Measurements from ENCODE around the gene CDKN2B-AS1.

CDKN2B-AS1 gene

DNA sequence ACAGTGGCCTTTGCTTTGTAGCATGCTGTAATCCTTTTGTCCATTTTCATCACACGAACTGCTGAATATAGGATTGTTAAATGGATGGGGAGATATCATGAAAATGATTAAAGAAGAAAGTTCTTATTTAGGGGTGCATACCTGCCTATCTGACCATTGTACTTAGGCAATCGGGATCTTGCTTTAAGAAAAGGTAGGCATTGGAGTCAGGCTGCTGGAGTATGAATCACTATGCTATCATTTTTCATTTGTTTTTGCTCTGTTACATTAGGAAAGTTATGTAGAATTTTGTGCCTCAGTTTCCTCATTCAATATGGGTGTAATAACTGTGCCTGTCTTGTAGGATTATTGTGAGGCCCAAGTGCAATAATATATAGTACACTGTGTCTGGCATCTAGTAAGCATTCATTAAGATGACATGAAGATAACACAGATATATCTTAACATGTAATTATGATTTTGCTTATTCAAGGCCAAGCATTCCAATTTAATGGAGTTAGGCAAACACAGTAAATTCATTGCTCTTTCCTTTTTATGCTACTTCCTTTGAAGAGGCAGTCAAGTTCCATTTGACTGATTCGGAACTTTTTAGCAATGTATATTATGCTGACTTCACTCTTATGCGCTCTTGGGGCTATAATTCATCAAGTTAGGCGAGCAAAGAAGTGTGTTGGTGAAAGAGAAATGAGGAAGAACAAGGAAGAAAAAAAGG, 124.4 kb downstream of the CDKN2B-AS1 start:
- DNase-seq (ENCODE audit: low read depth): no peak

DNA sequence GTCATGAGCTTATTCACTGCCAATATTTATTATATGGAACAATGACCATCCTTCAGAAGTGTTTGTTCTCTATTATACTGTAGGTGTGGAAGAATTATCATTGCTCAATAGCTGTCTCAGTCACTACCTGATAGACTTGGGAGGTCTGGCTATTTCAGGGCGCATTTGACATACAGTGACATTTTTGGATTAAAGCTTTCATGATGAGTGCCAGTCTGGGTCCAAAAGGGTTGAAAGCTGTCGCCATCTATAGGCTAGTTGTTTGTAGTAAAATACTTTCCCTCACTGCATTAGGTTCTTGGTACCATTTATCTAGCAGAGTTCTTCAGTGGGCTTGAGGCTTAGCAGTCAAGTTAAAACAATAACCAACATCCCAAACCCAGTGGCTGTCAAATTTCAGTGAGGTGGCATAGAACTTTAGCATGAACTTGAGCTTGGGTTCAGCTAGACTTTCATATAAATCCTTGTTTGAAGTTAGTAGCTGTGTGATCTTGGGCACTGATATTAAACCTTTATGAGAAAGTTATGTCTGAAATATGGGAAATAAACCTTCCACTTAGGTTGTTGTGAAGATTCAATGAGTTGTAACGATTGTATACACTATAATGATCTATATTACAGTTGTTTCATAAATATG, 125.0 kb downstream of the CDKN2B-AS1 start:
- no peak for DNase-seq (ENCODE audit: low read depth)

DNA sequence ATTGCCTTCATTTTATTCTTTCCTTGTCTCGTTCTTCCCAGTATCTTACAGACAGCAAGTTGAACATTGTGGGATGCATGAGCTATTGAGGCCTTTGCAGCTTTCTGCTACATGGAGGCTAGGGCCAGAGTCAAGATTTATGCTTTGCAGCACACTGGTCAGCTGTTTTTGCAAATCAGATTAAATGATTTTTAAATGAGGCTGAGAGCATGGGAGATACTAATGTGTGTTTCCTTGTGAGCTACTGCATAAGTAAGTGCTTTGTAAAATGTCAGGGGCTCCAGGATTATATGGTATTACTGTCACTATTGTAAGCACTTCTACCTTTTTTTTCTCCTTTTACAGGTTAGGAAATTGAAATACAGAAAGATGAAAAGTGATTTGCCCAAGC, 125.6 kb downstream of the CDKN2B-AS1 start:
- no peak for DNase-seq (ENCODE audit: low read depth)

DNA sequence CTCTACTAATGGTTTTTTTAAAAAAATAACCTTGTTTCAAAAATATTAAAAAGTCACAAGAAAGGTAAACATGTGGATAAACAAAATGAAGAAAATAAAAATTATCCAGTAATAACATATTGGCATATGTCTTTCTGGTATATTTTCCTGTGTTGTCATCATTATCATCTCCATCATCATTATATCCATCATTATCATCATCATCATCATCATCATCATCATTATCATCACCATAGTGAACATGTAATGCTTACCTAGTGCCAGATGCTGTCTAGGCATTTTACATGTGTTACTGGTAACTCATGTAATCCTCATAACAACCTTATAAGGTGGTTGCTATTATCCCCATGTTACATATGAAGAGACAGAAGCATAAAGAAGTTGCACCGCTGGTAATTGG, 126.0 kb downstream of the CDKN2B-AS1 start:
- DNase-seq (ENCODE audit: low read depth): no peak

DNA sequence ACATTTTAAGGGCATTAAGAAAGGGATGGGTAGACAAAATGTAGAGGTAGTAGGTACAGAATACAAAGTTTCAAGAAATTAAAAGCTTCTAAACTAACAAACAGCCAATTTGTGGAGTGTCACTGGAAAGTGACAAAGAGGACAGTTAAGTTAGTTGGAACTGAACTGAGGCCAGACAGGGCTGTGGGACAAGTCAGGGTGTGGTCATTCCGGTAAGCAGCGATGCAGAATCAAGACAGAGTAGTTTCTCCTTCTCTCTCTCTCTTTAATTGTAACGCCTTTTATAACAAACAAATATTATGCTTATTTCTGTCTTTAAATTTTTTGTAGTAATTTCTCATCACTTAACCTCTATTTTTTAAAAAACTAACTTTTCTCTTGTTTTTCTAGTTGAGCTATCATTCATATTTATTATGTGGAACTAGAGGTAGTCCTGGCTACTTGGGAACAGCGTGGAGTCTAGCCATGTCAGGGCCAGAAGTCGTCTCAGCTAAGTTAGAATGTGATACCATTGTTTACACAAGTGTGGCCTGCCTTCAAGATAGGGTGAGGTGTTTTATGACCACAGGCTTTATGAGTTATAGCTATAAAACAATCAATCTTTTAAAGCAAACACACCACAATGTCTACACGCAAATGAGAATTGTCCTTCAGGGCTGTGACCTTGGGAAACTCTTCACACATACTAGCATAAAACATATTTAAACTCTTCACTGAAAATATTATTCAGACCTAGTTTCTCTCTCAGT, 129.8 kb downstream of the CDKN2B-AS1 start:
- no peak for DNase-seq (ENCODE audit: low read depth)

DNA sequence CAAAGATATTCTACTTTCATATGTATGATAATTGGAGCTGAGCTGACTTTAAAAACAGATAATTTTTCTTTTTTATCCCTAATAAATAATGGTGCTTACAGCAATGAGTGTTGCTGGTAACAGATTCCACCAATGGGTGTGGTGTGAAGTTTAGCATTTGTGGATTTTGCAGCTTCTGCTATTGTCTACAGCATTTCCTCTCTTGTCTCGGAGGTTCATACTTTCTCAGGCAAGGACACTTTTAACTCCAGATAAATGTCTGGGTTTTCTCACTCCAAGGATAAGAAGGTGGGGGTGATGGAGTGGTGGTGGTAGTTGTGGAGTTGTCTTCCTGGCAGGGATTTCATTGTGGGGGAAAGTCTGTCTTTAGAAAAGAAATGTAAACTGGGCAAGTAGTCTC, 134.5 kb downstream of the CDKN2B-AS1 start:
- DNase-seq (ENCODE audit: low read depth): no peak

DNA sequence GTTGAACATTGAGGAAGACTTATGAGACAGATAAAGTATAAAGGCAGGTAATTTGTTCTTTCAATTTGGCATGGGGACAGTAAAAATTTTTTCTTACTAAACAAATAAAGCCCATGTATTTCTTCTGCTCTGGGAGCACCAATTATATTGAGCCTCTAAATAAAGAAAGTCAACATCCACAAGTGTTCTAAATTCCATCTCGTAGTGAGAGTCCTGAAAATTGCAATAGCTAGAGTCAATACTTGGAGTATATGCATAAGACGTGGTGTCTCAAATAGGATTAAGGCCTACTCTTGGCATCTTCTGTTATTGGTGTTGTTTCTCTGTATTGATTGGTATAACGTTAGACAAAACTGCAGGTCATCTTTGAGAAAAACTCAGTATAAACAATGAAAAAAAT, 135.0 kb downstream of the CDKN2B-AS1 start:
- DNase-seq (ENCODE audit: low read depth): no peak

DNA sequence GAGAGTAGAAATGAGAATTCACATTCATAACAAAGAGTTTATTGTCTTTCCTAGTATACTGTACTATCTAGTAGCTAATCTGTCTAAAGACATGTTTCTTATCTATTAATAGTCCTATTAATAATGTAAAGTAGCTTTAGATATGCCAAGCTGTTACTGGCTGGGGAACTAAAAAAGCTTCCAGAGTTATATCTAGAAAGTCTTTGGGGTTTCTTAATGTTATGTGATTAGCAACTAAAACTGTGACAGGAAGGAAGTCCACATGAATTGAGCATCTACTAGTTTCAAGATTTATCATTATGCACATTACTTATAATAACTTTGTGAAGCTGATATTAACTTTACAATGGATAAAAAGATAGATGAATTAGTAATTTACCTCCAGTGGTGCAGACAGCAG, 137.2 kb downstream of the CDKN2B-AS1 start:
- no peak for DNase-seq (ENCODE audit: low read depth)

DNA sequence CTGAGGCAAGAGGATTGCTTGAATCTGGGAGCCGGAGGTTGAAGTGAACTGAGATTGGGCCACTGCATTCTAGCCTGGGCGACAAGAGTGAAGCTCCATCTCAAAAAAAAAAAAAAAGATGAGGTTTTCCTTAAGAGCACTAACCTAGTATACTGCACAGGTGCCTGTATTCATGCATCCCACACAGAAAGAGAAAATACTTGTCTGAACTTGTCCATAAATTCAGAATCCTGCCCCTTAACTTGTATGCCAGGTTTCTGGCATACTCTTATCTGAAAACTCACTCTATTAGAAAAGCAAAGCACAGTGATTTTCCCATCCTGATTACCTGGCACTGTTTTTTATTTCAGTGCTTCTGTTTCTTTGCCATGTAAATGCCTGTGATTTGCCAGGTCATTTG, 139.8 kb downstream of the CDKN2B-AS1 start:
- DNase-seq (ENCODE audit: low read depth): no peak

DNA sequence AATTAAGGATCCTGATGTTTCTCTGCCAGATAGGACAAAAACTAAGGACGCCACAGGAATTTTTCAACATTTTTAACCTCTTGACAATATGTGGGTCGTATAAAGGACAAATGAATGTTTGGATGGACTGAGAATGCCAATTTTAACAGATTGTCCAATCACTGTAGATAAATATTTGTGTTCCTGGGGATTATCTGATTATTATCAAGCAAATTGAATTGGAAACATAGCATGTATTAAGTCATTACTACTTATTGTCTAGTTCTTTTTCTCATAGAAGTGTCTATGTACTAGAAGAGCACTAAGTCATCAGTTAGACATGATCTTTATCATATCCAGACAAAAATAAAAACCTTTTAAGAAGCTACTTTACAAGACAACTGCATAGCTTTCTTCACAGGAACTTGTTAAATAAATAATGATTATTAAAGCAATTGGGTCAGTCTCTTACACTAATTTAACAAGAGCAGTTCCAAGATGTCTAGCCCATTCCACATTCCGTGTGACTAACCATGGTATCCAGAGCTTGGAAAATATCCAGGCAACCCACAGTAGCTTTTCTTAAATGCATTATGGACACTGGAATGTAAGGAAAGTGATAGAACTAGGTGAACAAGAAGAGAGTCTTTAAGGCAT, 142.0 kb downstream of the CDKN2B-AS1 start:
- no peak for DNase-seq (ENCODE audit: low read depth)

DNA sequence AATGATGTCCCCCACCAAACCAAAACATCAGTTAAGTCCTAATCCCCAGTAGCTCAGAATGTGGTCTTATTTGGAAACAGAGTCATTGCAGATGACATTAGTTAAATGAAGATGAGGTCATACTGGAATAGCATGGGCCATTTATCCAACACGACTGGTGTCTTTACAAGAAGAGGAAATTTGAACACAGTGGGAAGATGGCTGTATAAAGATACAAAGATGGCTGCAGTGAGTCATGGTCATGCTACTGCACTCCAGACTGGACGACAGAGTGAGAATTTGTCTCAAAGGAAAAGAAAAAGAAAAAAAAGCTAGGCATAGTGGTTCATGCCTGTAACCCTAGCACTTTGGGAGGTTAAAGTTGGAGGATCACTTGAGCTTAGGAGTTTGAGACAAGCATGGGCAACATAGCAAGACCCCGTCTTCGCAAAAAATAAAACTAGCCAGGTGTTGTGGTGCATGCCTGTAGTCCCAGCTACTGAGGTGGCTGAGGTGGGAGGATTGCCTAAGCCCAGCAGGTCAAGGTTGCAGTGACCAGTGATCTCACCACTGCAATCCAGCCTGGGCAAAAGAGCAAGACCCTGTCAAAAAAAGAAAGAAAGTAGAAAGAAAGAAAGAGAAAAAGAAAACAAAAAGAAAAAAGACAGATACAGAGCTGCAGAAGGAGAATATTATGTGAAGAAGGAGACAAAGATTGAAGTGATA, 144.5 kb downstream of the CDKN2B-AS1 start:
- no peak for DNase-seq (ENCODE audit: low read depth)

DNA sequence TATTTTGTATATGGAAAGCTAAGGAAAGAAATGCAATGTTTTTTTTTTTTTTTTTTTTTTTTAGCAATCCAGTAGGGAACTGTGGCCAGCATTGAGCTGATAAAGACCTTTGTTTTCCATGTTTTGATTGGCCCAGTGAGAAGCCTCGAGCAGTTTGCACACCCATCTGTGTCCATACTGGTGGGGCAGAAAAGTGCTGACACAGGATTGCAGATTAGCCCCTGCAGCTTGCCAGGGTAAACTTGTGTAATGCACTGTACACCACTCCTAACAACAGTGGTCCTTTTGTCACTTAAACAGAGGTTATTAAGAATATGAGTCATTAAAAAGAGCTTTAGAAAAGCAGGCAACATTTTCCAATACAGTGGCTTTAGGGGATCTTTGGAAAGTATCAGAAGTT, 147.3 kb downstream of the CDKN2B-AS1 start:
- no peak for DNase-seq (ENCODE audit: low read depth)

DNA sequence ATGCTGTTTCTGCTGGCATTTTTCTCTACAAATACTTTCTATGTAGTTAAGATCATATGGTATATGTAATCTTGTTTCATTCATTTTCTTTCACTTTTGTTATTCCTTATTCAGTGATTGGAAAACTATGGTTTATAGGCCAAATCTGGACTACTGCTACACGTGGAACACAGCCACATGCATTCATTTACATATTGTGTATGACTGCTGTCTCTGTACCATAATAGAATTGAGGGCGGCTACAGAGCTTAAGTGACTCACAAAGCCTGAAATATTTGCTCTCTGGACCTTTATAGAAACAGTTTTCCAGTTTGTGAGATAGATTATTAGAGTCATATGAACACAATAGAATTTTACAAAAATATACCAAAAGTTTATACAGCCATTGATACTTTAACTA, 148.1 kb downstream of the CDKN2B-AS1 start:
- DNase-seq (ENCODE audit: low read depth): no peak

DNA sequence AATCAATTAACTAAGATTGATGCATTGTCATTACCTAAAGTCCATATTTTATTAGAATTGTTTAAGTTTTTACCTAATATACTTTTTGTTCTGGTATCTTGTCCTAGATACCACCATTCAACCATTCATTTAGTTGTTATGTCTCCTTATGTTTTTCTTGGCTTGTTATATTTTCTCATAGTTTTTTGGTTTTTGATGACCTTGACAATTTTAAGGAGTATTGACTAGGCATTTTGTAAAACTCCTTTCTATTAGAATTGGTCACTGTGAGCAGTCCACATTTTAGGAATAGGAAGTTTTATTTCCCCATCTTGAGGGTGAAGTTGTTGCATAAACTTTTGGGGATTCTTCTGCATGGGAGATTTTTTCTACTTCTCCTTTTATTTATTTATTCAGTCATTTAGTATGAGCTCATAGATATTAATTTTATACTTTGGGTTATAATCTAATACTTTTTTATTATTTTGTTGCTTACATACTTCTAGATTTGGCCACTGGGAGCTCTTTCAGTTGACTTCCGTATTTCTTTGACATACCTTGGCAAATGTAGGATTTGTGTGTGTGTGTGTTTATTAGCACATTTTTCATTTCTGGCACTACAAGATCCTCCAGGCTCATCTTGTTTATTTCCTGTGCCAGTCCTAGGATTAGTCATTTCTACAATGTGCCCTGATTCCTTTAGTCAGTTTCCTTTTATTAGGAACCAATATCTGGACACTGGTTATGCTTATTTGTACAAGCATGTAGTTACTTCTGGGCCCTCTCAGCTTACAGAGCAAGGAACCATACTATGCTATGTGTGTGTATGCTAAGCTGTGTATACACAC, 149.4 kb downstream of the CDKN2B-AS1 start:
- DNase-seq (ENCODE audit: low read depth): no peak

DNA sequence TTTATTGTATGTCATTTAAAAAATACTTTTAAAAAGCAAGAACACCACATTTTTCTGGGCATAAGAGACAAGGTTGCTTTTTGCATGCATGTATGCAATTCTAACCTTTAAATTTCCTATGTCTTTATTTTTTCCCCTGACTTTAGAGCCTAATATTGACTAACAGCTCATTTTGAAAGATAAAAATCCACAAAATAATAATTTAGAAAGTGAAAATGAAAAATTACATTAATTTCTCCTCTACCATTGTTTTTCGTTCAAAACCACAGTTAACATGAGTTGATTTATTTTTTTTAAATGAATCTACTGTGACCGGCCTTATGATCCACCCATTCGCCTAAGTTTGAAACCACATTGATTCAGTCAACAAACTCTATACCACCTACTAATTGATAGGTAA, 152.0 kb downstream of the CDKN2B-AS1 start:
- DNase-seq (ENCODE audit: low read depth): no peak

DNA sequence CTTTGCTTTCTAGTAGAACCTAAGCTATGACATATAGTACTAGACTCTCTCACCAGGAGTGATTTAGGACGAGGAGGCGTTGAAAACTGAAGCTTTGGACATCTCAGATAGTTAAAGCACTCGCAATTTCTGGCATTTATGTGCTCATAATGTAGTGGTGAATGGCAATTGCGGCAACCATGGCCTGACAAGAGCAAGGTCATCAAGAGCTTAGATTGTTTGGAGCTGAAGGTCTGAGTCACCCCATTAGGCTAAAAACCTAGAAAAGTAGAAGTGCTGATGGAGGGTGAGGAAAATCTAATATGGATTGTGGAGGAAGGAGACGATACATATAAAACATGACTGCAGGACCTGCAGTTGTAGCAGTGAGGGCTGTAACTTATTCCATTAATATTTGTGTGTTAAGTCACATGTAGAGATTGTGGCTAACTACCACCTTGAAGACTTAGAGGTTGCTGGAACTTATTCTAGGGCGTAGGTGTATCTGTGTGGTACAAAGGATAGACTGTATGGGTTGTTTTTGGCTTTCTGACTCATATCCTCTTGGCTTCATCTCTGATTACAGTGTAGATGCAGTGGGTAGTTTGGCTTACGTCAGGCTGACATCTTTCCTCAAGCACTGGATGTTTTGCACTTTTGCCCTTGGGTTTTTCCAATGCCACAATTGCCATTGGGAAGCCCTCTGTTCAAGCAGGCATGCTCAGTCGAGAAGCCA, 153.4 kb downstream of the CDKN2B-AS1 start:
- DNase-seq (ENCODE audit: low read depth): no peak

DNA sequence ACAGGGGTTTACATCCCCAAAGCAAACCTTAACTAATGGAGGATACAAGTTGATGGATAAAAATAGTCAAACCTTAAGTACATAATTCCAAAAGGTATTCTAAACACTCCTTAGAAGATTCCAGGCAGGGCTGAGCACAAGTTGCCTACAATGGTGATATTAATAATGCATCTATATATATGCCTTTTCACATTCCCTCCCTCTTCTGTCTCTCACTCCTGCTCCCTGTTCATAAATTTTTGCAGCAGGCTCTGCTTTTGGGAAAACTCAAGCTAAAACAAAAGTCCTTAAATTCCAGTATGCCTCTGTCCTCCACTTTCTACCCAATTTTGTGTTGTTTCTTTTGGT, 153.9 kb downstream of the CDKN2B-AS1 start:
- no peak for DNase-seq (ENCODE audit: low read depth)

DNA sequence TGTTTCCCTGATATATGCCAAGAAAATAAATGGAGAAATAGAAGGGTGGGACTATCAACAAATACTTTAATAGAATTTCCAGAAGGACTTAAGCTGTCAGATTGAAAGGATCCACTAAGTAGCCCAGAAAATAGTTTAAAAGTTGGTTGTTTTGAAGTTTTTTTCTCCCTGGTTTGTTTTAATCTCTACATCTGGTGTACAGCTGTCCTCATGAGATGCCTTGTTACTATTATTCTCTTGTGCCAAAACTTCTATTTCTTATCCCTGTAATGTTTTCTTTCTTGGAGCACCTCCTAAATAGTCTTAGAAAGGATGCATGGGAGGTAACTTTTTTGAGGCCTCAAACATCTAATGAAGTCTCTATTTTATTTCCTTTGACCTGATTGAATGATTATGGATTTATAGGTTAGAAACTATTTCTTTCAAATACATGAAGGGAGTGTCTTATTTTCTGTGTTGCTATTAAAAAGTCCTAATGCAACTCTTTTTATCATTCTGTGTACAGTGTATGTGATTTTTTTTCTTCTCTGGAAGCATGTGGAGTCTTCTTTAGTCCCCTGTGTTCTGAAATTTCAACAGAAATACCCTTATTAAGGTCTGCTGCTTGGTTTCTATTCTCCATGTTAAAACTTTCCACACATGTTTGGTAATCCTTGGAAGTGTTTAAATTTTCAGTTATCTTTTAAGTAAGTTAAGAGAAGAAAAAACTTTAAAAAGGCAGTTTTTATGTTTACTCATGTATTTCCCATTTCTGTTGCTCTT, 154.5 kb downstream of the CDKN2B-AS1 start:
- no peak for DNase-seq (ENCODE audit: low read depth)

DNA sequence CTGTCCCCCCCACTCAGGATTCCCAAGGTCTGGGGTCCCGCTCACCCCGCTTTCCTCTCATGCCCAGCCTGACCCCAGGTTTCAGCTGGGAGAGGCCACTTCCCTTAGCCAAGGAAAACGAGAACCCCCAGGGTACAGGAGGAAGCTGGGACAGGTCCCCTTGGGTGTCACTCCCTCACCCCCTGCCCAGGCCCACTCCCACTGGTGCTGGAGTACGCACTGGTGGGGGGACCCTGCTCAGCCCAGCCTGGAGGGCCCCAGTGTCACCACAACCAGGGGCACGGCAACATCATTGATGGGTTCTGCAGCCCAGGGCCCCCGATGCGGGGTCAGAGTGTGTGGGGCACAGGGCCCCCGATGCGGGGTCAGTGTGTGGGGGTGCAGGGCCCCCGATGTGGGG, 159.5 kb downstream of the CDKN2B-AS1 start:
- no peak for DNase-seq (ENCODE audit: low read depth)

DNA sequence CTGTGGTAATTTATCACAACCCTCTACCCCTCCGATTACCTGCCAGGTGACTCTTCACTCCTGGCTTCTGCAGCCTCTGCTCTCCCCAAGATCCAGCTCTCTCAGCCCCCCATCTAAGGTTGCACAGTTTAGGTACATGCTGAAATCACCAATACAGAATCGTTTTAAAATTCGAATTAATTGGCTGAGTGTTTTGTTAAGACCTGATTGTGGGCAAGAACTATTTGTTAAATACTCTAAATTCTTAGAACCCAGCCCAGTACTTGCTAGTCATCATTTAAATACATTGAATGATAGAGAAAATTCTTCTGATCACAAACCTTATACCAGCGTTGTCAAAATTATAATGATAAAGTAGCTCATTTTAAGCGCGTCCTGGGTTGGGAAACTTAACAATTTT, 162.0 kb downstream of the CDKN2B-AS1 start:
- no peak for DNase-seq (ENCODE audit: low read depth)
